Vagina (tissue), 2 donors: ENCODE results near the gene CEP97. TPM values are rescaled to one million over a fixed set of nuclear protein-coding genes. Genes with fewer than 3 reads are reported as not detected.

Source experiments
- DNase-seq, 2 donors: peaks; one replicate each; pipeline ENCODE4 v3.0.0-alpha.2; 2017; ENCODE audit errors: extremely low spot score in 2 of 2
- H3K27ac ChIP-seq: fragments of 200-600 bp; sonication (generic); one replicate; pipeline ENCODE4 v1.5.1; 2019
- H3K27me3 ChIP-seq: fragments of 200-600 bp; sonication (generic); one replicate; pipeline ENCODE4 v1.5.1; 2019
- H3K36me3 ChIP-seq, 2 donors: fragments of 200-600 bp; sonication (generic); one replicate each; pipeline ENCODE4 v1.5.1; 2017 to 2019
- H3K4me1 ChIP-seq: fragments of 200-600 bp; sonication (generic); one replicate; pipeline ENCODE4 v1.5.1; 2019
- H3K4me3 ChIP-seq, 2 donors: fragments of 200-600 bp; sonication (generic); 1 replicate in 1 of 2; 2 replicates in 1 of 2; pipeline ENCODE4 v1.5.1; 2016 to 2019
- H3K9me3 ChIP-seq: fragments of 200-600 bp; sonication (generic); one replicate; pipeline ENCODE4 v1.5.1; 2019
- CTCF ChIP-seq, 3 experiments: fragments of 450-650 bp in 2 of 3; fragments of 200-600 bp in 1 of 3; sonication (generic) in 1 of 3; IDR thresholded peaks; one replicate each; pipeline ENCODE4 v1.5.1; 2017 to 2019; ENCODE audit warnings: antibody characterized with exemption in 3 of 3, mild to moderate bottlenecking in 2 of 3, moderate library complexity in 2 of 3
- POLR2A ChIP-seq, 2 donors: fragments of 450-650 bp; IDR thresholded peaks; one replicate each; pipeline ENCODE4 v1.6.1; 2017; ENCODE audit warnings: antibody characterized with exemption in 2 of 2, mild to moderate bottlenecking in 2 of 2, moderate library complexity in 2 of 2
- POLR2AphosphoS5 ChIP-seq, 2 donors: sonication (generic); formaldehyde crosslinking; IDR thresholded peaks; one replicate each; pipeline ENCODE4 v1.9.0; 2017; ENCODE audit warnings: antibody characterized with exemption in 2 of 2, mild to moderate bottlenecking in 2 of 2, low read depth in 1 of 2; ENCODE audit not compliant: insufficient read depth in 1 of 2
- intact Hi-C: fragments of 100-400 bp; cut with DNase I; formaldehyde crosslinking; loops from one replicate; pipeline ENCODE4 v1.15.1; 2023
- total RNA-seq: library from RNA; depleted of rRNA; stranded (reverse); fragments of >200 nt; gene quantifications from one replicate; pipeline ENCODE4 v1.2.3, GENCODE V29; 2016

The CEP97 gene
- total RNA-seq, 1 donor from 2014 or later = 11.0 TPM

GRCh38 chr3:101709126-101709525 lies 15.3 kb upstream of the CEP97 start:
- Histone ChIP-seq H3K4me1 (no peaks in the 10 kb centered on the region), H3K4me3 (no peak overlapping the region), H3K27ac (no peak overlapping the region), H3K36me3 (no peaks in the 10 kb centered on the region), H3K27me3 (no peaks in the 10 kb centered on the region), H3K9me3 (no peaks in the 10 kb centered on the region)
- intact Hi-C loops = no loop called here
- DNase-seq = no peak
- TF ChIP-seq CTCF (IDR thresholded peaks at IDR 0.05) (no peak), POLR2A (IDR thresholded peaks at IDR 0.05) (no peak)

- TF ChIP-seq POLR2A (IDR thresholded peaks at IDR 0.05) (no peak), CTCF (IDR thresholded peaks at IDR 0.05) (no peak), POLR2AphosphoS5 (IDR thresholded peaks at IDR 0.05; ENCODE audit: insufficient read depth in 1 of 2, low read depth in 1 of 2) (no peak)
- no peaks in the 10 kb centered on the region for H3K36me3 ChIP-seq
- no peak for DNase-seq
- intact Hi-C loops = no loop called here
- no peak overlapping the region for H3K27ac ChIP-seq
- no peaks in the 10 kb centered on the region for H3K27me3 ChIP-seq
- H3K4me3 ChIP-seq = no peak overlapping the region
- H3K9me3 ChIP-seq = no peaks in the 10 kb centered on the region
- H3K4me1 ChIP-seq = peaks cover 4% of the 10 kb centered on the region
Measured at GRCh38 chr3:101718455-101718854, 6.0 kb upstream of the CEP97 start.

GRCh38 chr3:101719604-101720185 lies 4.7 kb upstream of the CEP97 start:
- no peaks in the 10 kb centered on the region for H3K9me3 ChIP-seq
- H3K4me3 ChIP-seq = no peak overlapping the region
- intact Hi-C loops = no loop called here
- H3K27ac ChIP-seq = no peak overlapping the region
- no peak for TF ChIP-seq POLR2AphosphoS5 (IDR thresholded peaks at IDR 0.05; ENCODE audit: insufficient read depth in 1 of 2, low read depth in 1 of 2)
- TF ChIP-seq CTCF (IDR thresholded peaks at IDR 0.05) = no peak
- no peak for TF ChIP-seq POLR2A (IDR thresholded peaks at IDR 0.05)
- no peak for DNase-seq
- no peaks in the 10 kb centered on the region for H3K36me3 ChIP-seq
- H3K4me1 ChIP-seq = peaks cover 4% of the 10 kb centered on the region
- no peaks in the 10 kb centered on the region for H3K27me3 ChIP-seq

GRCh38 chr3:101720851-101721840 lies 3.3 kb upstream of the CEP97 start:
- no peak for DNase-seq
- H3K27ac ChIP-seq = no peak overlapping the region
- H3K4me1 ChIP-seq = peaks cover 4% of the 10 kb centered on the region
- no peak overlapping the region for H3K4me3 ChIP-seq
- no peaks in the 10 kb centered on the region for H3K36me3 ChIP-seq
- H3K27me3 ChIP-seq = no peaks in the 10 kb centered on the region
- TF ChIP-seq CTCF (IDR thresholded peaks at IDR 0.05) (no peak), POLR2AphosphoS5 (IDR thresholded peaks at IDR 0.05; ENCODE audit: insufficient read depth in 1 of 2, low read depth in 1 of 2) (peak in 1 of 2 donors; percentile 13)
- intact Hi-C loops = no loop called here
- H3K9me3 ChIP-seq = no peaks in the 10 kb centered on the region
